PC-9 (cell line): ENCODE data around the gene TNIK.

Experiments
- EZH2 ChIP-seq: fragments of 200-600 bp; sonication (generic); IDR thresholded peaks from 2 replicates; pipeline ENCODE4 v1.8.0; 2017; ENCODE audit warnings: antibody characterized with exemption, low read depth
- TF ChIP-seq, protein P1 (sequence below): fragments of 200-600 bp; sonication (generic); conservative IDR thresholded peaks from 2 replicates; pipeline ENCODE4 v1.6.1; 2017; ENCODE audit warnings: mixed run types, antibody characterized with exemption, mild to moderate bottlenecking, moderate library complexity

DNA sequence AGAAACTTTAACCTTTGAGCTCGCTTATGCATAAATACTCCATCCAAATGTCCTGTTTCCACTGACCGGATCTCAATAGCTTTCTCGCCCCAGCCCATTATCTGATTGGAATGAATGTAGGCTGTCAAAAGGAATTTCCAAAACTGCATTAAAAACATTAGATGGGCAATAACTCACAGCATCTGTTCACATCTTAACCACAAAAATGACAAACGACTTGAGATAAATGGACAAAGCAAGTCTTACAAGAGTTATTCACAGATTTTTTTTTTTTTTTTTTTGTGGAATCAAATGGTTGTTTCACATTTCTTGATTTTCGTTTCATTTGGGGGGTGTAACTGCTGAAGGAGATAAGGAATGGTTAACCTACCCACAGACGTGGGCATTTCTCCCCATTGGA is 394.0 kb downstream of the TNIK start:
- TF ChIP-seq, protein P1, sequence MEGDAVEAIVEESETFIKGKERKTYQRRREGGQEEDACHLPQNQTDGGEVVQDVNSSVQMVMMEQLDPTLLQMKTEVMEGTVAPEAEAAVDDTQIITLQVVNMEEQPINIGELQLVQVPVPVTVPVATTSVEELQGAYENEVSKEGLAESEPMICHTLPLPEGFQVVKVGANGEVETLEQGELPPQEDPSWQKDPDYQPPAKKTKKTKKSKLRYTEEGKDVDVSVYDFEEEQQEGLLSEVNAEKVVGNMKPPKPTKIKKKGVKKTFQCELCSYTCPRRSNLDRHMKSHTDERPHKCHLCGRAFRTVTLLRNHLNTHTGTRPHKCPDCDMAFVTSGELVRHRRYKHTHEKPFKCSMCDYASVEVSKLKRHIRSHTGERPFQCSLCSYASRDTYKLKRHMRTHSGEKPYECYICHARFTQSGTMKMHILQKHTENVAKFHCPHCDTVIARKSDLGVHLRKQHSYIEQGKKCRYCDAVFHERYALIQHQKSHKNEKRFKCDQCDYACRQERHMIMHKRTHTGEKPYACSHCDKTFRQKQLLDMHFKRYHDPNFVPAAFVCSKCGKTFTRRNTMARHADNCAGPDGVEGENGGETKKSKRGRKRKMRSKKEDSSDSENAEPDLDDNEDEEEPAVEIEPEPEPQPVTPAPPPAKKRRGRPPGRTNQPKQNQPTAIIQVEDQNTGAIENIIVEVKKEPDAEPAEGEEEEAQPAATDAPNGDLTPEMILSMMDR = no peak
- TF ChIP-seq EZH2 = no peak
